ENCODE measurements around the gene CCL21. TPM values are rescaled to one million over a fixed set of nuclear protein-coding genes. Genes with fewer than 3 reads are reported as not detected.

The CCL21 gene
- total and polyA plus RNA-seq, 2 of the 13 experiments (the other 11 are each of a cell fraction or from before 2014, with no cell fraction given) = not detected

DNA sequence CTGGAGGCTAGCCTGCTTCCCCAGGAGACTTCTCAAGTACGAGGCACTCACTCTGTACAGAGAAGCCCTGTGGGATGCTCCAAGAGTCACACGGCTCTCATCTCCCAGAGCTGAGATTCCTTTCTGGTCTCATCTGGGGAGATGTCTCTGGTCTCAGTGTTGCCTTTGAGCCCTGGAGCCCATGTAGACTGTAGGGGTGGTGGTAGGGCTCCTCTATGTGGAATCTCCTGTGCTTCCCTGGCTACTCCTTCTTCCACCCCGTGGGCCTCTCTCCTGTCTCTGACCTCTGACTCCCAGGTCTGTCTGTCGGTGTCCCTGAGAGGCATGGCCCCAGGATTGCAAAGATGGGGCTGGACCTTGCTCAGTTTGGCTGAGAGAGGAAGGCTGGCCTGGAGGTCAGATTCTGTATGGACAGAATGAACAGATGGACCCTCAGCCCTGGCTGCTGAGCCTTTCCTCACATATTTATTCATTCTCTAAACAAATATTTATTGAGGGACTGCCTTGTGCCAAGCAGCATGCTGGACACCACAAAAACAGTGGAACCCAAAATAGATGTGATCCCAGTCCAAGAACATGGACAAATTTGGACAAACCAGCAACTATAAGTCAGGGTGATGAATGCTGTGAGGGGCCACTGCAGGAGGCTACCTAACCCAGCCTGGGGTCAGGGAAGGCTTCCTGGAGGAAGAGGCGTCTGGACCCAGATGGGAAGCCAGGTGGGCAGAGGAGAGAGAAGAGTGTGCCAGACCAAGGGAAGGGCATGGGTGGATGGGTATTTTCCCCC, 21.4 kb downstream of the CCL21 start (continued):
- TF ChIP-seq, protein P1, sequence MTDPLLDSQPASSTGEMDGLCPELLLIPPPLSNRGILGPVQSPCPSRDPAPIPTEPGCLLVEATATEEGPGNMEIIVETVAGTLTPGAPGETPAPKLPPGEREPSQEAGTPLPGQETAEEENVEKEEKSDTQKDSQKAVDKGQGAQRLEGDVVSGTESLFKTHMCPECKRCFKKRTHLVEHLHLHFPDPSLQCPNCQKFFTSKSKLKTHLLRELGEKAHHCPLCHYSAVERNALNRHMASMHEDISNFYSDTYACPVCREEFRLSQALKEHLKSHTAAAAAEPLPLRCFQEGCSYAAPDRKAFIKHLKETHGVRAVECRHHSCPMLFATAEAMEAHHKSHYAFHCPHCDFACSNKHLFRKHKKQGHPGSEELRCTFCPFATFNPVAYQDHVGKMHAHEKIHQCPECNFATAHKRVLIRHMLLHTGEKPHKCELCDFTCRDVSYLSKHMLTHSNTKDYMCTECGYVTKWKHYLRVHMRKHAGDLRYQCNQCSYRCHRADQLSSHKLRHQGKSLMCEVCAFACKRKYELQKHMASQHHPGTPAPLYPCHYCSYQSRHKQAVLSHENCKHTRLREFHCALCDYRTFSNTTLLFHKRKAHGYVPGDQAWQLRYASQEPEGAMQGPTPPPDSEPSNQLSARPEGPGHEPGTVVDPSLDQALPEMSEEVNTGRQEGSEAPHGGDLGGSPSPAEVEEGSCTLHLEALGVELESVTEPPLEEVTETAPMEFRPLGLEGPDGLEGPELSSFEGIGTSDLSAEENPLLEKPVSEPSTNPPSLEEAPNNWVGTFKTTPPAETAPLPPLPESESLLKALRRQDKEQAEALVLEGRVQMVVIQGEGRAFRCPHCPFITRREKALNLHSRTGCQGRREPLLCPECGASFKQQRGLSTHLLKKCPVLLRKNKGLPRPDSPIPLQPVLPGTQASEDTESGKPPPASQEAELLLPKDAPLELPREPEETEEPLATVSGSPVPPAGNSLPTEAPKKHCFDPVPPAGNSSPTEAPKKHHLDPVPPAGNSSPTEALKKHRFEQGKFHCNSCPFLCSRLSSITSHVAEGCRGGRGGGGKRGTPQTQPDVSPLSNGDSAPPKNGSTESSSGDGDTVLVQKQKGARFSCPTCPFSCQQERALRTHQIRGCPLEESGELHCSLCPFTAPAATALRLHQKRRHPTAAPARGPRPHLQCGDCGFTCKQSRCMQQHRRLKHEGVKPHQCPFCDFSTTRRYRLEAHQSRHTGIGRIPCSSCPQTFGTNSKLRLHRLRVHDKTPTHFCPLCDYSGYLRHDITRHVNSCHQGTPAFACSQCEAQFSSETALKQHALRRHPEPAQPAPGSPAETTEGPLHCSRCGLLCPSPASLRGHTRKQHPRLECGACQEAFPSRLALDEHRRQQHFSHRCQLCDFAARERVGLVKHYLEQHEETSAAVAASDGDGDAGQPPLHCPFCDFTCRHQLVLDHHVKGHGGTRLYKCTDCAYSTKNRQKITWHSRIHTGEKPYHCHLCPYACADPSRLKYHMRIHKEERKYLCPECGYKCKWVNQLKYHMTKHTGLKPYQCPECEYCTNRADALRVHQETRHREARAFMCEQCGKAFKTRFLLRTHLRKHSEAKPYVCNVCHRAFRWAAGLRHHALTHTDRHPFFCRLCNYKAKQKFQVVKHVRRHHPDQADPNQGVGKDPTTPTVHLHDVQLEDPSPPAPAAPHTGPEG (CRISPR knock-in tag; IDR thresholded peaks at IDR 0.05) = no peak
- TF ChIP-seq HNRNPK (IDR thresholded peaks at IDR 0.05; ENCODE audit: low read depth, low read length, poor library complexity, severe bottlenecking) = no peak
- no peak for TF ChIP-seq ZNF468 (CRISPR knock-in tag; IDR thresholded peaks at IDR 0.05)
- peak; percentile 61 for TF ChIP-seq NCOA2 (CRISPR knock-in tag; IDR thresholded peaks at IDR 0.05)
- TF ChIP-seq ZNF557 (CRISPR knock-in tag; IDR thresholded peaks at IDR 0.05) = no peak
- TF ChIP-seq HNF4G (IDR thresholded peaks at IDR 0.05; ENCODE audit: borderline replicate concordance, low read depth, low read length) = peak; percentile 81
- peak; percentile 52; the same call in 1 of the 2 replicates for TF ChIP-seq HNF4G (CRISPR knock-in tag; IDR thresholded peaks at IDR 0.05; ENCODE audit: borderline replicate concordance, low read depth)
- TF ChIP-seq KAT8 (CRISPR knock-in tag; IDR thresholded peaks at IDR 0.05) = peak; percentile 39; the same call in 1 of the 2 replicates
- no peak; the same call in 1 of the 2 replicates for TF ChIP-seq ETV5 (CRISPR knock-in tag; IDR thresholded peaks at IDR 0.05; ENCODE audit: borderline replicate concordance)
- TF ChIP-seq, protein P2, sequence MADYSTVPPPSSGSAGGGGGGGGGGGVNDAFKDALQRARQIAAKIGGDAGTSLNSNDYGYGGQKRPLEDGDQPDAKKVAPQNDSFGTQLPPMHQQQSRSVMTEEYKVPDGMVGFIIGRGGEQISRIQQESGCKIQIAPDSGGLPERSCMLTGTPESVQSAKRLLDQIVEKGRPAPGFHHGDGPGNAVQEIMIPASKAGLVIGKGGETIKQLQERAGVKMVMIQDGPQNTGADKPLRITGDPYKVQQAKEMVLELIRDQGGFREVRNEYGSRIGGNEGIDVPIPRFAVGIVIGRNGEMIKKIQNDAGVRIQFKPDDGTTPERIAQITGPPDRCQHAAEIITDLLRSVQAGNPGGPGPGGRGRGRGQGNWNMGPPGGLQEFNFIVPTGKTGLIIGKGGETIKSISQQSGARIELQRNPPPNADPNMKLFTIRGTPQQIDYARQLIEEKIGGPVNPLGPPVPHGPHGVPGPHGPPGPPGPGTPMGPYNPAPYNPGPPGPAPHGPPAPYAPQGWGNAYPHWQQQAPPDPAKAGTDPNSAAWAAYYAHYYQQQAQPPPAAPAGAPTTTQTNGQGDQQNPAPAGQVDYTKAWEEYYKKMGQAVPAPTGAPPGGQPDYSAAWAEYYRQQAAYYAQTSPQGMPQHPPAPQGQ (CRISPR knock-in tag; IDR thresholded peaks at IDR 0.05; ENCODE audit: borderline replicate concordance) = no peak
- no peak for TF ChIP-seq KDM5A (IDR thresholded peaks at IDR 0.05; ENCODE audit: borderline replicate concordance, low read length)
- no peak for TF ChIP-seq ZNF598 (CRISPR knock-in tag; IDR thresholded peaks at IDR 0.05; ENCODE audit: borderline replicate concordance)
- TF ChIP-seq, protein P3, sequence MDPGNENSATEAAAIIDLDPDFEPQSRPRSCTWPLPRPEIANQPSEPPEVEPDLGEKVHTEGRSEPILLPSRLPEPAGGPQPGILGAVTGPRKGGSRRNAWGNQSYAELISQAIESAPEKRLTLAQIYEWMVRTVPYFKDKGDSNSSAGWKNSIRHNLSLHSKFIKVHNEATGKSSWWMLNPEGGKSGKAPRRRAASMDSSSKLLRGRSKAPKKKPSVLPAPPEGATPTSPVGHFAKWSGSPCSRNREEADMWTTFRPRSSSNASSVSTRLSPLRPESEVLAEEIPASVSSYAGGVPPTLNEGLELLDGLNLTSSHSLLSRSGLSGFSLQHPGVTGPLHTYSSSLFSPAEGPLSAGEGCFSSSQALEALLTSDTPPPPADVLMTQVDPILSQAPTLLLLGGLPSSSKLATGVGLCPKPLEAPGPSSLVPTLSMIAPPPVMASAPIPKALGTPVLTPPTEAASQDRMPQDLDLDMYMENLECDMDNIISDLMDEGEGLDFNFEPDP (CRISPR knock-in tag; conservative IDR thresholded peaks at IDR 0.05) = no peak
- 0 out of 2 replicates have a peak, but pooled peaks have one; percentile 12 for TF ChIP-seq ZNF792 (CRISPR knock-in tag; IDR thresholded peaks at IDR 0.05)
- TF ChIP-seq, protein P4, sequence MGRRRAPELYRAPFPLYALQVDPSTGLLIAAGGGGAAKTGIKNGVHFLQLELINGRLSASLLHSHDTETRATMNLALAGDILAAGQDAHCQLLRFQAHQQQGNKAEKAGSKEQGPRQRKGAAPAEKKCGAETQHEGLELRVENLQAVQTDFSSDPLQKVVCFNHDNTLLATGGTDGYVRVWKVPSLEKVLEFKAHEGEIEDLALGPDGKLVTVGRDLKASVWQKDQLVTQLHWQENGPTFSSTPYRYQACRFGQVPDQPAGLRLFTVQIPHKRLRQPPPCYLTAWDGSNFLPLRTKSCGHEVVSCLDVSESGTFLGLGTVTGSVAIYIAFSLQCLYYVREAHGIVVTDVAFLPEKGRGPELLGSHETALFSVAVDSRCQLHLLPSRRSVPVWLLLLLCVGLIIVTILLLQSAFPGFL (CRISPR knock-in tag; IDR thresholded peaks at IDR 0.05) = no peak
- TF ChIP-seq, protein P5, sequence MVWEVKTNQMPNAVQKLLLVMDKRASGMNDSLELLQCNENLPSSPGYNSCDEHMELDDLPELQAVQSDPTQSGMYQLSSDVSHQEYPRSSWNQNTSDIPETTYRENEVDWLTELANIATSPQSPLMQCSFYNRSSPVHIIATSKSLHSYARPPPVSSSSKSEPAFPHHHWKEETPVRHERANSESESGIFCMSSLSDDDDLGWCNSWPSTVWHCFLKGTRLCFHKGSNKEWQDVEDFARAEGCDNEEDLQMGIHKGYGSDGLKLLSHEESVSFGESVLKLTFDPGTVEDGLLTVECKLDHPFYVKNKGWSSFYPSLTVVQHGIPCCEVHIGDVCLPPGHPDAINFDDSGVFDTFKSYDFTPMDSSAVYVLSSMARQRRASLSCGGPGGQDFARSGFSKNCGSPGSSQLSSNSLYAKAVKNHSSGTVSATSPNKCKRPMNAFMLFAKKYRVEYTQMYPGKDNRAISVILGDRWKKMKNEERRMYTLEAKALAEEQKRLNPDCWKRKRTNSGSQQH (CRISPR knock-in tag; IDR thresholded peaks at IDR 0.05; ENCODE audit: low read depth) = no peak
- TF ChIP-seq GTF3A (CRISPR knock-in tag; conservative IDR thresholded peaks at IDR 0.05) = no peak
